GM21717 (cell line): Measurements from ENCODE around the gene ELMO1.

Experiments
- ATAC-seq: cut with Tn5 transposase; IDR thresholded peaks from one replicate; pipeline ENCODE4 v1.9.1; 2021; ENCODE audit warnings: mild to moderate bottlenecking, moderate library complexity; ENCODE audit not compliant: unreplicated experiment

Gene ELMO1

DNA sequence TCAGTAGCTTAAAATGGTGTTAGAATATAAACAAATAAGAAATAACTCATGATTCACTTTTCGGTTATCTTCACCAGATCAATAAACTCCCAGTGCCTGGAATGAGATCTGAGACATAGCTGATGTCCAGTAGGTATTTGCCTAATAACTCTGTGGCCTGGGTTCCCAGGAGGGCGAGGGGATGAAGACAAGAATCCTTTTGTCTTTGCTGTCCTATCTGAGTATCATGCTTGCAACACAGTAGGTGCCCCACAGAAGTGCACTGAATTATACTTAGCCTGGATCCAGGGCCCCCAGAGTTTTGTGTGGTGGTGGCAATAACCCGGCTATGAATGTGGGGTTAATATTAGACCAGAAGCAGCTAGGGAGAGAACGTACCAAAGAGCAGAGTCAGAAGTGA lies 374.3 kb downstream of the ELMO1 start:
- ATAC-seq, result no peak

DNA sequence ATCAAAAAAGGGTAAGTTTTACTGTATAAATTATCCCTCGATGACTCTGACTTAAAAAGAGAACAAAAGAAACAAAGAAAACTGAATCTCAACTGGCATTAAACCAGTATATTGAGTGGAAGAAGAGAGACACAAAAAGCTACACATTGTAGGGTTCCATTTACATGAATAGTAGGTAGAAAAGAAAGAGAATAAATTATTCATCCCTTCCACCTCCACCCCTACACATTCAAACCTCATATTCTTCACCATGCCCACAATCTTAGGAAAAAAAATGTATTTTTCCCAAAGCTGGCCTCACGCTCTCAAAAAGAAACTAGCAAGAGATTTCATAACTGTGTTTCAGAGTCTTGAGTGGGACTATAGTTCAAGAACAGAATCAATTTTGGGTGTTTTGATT lies 377.5 kb downstream of the ELMO1 start:
- ATAC-seq, result no peak

DNA sequence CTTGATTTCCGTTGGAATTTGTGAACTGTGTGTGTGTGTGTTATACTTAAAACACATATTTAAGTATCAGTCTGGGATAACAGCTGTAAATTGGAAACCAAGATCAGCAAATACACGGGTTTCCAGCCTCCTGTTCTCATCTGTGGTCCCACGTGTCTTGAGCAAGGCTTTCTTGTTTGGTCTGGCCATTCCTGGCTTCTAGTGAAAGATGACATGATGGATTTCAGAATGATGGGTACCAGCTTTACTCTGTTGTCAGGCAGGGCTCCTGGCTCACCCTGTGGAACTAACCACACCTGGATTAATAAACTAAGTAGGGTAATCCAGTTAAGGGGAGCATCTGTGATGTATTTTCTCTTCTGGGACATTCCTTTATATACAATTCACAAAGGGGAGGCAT lies 378.2 kb downstream of the ELMO1 start:
- ATAC-seq, result no peak

DNA sequence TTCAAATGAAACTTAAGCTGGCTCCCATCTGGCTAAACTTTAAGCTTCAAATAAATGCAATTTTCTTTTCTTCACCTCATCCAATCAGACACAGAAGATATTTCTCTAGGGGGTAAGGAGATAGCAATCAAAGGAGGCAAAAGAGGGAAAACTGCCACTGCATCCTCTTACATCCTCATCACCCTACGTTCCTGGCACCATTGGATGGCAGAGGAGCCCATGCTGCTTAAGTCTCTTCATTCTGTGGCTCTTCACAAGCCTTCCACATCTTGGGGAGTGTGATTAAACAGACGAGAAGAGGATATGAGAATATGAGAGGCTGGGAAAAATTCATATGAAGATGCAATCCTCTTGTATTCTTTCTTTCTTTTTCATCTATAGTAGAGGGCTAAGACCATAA lies 378.6 kb downstream of the ELMO1 start:
- no peak for ATAC-seq

DNA sequence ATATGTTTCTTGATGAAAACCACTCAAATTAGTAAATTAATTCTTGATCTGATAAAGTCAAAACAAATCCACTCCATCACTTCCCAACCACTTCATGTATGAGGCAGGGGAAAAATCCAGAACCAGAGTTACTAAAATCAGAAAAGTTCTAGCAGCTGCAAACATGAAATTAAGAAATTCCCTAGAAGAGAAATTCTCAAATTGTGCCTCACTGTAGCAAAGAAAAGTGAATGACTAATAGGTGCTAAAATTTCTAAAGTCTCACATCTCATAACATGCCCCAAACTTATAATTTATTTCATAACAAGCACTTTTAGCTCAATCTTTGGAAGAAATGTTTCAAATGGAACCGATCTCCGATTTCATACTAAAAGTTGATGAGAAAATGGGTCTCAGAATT lies 379.3 kb downstream of the ELMO1 start:
- ATAC-seq, result no peak

DNA sequence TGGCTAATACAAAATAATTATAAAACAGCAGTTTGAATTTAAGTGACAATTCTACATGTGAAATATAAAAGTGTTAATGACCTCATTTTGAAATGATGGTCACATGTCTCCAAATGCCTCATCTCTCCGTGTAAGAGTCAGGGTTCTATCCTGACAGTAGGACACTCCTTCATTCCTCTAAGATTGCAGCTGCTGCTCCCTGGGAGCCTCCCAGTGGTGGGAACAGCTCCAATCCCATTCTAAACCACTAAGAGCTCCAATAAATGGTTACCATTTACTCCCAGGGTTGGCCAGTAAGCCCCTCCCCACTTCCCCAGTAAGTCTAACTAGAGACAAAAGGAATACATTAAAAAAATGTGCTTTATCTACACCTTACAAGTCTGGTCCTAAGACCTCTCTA lies 379.8 kb downstream of the ELMO1 start:
- no peak for ATAC-seq

DNA sequence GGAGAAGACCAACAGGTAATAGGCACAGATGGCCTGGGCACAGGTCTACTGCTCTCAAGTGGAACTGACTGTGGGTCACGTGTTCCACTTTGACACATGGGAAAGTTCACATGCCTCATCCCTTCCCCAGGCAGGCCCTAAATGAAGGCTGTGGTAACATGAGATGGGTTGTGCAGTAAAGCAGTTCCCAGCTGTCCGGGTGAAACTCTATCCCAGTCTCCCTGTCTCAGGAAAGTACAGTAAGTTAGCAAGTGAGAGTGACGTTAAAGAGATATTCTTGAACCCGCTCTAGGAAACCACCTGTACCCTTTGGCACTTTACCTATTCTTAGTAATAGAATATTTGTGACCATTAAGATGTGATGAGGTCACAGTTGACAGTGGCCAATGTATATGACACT lies 380.6 kb downstream of the ELMO1 start:
- ATAC-seq, result no peak

DNA sequence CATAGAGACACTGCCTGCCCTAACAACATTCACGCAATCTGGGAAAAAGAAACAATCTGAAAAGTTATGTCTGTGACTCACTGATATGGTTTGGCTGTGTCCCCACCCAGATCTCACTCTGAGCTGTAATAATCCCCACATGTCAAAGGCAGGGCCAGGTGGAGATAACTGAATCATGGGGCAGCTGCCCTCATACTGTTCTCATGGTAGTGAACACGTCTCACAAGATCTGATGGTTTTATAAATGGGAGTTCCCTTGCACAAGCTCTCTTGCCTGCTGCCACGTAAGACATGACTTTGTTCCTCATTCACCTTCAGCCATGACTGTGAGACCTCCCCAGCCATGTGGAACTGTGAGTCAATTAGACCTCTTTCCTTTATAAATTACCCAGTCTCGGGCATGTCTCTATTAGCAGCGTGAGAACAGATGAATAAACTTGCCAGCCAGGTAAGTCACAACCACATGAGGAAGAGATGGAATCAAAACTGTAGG lies 382.8 kb downstream of the ELMO1 start:
- ATAC-seq, result peak; percentile 48

DNA sequence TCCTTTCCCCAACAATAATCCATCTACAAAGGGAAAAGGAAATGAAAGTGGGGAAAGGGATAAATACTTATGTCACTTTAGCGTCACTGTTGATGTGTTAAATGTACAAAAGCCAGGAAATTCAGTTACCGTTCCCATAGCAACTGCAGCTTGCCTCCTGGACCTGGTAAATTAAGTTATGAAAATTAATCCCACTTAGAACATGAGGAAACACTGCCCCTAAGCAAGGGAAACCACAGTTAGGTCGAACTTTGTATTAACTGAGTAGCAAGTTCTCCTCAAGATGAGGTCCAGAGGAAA lies 386.2 kb downstream of the ELMO1 start:
- ATAC-seq, result no peak

DNA sequence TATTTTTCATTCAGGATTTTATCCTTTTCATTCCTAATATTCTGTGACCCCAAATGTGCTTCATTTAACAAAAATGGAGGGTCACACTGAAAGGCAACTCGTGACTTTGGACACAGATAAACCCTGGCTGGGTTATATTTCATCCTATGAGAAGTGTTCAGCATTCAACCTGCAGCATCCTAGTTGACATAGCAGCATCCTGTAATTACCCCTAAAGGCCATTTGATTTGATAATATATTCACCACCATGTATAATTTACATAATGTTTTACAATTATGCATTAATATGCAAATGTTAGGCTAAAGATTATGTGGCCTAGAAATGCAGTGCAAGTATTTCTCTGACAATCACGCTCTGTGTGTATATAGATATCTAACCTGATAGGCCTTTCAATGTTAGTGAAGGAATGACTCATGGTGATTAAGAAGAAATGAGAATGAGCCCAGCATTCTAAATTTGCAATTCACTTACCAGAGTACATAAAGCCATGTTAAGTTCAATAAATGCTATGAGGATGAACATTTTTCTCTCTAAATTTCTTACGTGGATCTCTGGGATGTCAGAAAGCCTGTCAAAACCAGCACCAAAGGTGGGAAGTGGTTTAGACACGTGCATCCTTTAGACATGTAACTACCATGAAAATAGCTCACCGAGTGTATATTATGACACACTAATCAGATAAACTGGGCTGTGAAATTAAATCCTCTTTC lies 386.7 kb downstream of the ELMO1 start:
- no peak for ATAC-seq

DNA sequence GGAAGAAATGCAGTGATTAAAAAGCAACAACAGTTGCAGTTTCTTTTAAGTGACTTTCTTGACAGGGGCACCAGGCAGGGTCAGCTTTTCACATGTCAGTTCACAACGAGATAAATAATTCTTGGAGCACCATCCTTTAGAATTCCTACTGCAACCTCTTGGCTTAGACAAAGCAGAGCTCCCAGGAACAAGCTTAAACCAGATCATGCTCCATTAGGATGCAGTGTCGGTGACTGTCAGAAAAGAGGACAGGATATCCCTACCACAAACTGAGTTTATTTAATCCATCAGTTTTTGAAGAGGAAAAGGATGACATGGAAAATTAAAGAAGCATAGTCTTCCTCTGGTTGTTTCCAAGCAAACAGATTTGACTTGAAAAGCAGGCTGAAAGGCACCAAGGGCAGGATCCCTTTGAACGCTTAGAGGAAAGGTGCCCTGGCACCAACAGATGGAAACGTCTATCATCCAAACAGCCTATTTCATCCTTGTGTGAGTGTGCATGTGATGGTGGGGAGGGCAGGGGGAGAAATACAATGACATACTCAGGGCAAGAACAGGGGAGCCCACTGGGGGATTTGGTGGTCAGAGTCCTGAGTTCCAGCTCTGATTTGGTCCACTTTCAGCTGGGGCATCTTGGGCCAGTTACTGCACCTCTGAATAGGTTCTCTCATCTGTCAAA lies 392.3 kb downstream of the ELMO1 start:
- ATAC-seq, result no peak

DNA sequence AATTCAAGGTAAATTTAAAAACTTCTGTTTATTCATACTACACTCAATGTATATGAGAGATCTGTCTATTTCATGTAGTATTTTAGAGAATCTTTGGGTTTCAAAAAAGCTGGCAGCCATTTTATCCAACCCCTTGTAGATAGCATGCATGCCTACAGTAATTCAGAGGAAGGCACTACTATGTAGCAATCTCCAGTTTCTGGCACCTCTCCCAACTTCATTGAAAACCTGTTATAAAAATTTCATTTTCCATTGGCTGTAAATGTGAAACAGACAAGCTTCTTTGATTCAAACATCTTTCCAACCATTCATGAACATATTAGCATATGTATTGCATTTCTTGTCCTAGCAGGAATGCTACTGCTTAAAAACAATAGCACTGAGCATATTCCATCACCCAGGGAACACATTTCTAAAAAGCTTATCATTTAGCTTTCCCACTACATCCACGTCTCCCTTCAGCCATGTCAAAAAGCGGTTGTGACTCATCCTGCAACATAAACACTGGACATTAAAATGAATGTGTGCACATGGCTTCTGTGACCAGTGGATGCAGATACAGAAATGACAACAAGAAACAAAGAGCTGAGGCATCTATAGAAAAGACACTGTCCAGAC lies 393.9 kb downstream of the ELMO1 start:
- no peak for ATAC-seq

DNA sequence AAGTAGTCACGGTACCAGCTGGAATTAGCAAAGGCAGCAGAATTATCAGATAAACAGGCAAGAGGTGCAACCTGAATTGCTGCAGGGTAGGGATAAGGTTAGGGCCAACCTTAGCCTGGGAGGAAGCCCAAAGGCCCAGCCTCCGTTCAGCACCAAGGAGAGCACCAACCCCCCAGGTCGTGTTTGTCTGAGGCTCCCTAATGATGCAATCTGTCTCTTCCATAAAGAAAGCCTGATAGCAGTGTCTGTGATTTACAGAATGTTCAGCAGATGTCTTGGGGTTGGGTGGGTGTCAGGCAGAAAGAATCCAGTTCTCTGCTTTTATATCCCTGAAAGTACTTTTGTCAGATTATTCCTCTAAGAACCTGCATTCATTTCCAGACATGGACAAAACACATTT lies 396.0 kb downstream of the ELMO1 start:
- no peak for ATAC-seq

DNA sequence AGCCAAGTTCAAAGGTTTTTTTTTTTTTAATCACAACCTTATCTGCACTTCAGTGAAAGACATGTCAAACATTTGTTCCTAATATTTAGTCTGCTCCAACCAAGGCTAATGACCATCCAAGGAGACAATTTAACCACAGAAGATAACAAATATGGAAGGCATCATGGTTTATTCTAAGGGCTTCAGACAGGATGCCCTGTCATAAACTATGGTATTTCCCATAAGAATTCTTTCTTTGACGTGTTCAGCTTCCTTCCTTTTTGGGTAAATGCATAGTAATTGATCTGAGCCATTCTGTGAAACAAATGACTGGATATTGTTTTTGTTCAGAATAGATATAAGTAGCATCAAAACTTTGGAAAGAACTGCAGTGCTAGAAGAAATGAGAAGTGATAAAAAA lies 397.9 kb downstream of the ELMO1 start:
- no peak for ATAC-seq

DNA sequence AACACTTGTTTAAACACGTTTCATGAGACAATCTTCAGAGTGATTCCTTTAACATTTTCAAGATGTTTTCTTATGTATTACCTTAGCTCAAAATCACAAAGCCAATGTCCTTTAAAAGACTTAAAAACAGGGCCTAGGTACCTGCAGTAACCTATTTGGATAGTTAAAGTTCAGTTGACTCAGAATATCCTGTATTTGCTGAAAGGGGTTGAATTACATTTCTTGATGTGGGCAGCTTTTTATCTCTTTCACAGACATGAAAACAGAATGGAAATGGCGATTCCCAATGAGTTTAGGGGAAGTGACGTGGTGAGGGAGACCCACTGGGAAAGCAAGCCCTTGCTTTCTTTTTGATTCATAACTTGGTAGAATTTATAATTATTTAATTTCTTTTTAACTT lies 400.0 kb downstream of the ELMO1 start:
- no peak for ATAC-seq

DNA sequence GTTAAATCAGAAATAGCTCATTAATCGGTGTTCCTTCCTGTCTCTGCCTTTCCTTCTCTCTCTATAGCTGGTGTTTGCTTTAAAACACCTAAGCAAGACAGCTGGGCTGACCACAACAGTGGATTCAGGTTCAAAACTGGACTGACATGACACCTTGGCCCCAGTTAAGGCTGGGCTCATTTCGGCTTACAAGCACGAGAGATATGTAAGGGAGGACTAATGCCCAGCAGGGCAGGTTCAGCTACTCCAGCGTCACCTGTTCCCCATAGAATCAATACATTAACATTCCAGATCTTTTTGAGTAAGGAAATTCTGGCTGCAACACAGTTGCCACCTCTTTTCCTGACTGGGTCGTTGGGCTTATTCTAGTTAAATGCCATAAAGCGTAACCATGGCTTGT lies 401.4 kb downstream of the ELMO1 start:
- no peak for ATAC-seq

DNA sequence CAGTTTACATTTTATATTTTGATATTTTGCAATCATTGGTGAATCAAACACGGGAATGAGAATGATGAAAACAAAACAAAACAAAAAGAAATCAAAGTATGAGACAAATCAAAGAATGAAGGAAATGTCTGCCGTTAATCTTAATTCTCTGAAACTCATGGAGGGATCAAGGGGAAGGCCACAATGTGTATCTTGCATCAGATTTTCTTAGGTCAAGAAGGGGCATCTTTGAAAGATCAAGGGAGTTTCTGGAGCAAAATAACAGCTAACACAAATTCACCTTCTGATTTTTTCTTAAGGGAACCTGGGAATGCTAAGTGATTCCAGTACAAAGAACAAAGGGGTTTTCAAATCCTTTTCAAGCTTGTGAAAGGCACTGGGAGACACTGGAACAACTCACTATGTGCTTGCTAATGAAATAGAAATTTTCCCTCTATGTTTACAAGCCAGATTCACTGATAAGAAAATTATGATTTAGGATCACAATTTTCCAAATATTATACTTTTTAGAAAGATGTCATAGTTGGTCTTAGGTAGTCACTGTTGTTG lies 402.1 kb downstream of the ELMO1 start:
- no peak for ATAC-seq

DNA sequence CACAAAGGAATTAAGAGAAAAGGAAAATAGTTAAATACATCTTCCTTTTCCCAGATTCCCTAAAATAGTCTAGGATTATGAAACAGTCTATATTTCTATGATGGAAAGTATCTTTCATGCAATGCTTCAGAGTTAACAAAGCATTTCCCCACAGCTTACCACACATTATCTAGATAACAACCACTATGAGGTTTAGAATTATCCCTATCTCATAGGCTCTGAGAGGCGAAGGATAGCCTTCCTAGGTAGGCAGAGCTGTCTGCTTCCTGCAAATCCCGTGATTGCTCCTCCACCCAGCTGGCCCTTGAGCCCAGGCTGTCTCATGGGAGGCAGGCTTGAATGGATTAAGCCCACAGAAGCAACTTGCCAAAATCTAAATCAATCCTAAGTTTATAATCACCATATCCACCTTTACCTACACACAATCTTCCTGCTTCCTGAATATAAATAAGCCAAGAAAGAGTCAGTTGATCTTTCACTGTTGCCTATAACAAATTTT lies 402.9 kb downstream of the ELMO1 start:
- ATAC-seq, result no peak

DNA sequence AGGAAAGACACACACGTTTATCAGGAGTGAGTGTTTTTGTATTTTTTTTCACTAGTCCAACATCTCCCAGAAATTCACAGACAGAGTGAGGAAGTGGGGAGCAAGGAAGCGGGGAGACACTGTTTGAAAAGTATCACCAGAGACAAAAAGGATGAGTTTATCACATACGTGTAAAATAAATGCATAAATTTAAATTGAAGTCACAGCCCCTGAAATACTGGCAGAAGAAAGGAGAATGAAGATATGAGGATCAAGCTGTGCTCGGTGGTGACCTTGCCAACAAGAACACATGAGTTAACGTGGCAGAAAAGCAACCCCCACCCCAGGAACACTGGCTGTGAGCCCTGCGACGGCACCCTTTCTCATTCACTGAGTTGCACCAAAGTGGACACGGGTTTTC lies 407.2 kb downstream of the ELMO1 start:
- ATAC-seq, result no peak

DNA sequence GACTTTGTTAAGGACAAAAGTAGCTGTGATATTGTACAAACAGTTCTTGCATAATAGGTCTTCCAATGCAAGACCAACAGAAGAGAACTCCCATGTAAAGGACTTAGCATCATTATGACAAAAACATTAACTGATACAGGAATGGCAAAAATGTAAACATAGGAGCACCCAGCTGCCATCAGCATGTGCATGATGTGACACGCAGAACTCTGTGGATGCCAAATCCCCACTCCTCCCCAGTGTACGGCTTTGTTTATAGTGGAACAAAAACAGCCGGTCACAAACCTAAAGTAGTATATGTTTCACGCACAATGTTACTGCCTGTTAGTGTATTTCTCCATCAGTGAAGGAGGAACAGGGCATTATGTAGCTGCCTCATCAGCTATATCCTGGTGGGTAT lies 408.3 kb downstream of the ELMO1 start:
- no peak for ATAC-seq

DNA sequence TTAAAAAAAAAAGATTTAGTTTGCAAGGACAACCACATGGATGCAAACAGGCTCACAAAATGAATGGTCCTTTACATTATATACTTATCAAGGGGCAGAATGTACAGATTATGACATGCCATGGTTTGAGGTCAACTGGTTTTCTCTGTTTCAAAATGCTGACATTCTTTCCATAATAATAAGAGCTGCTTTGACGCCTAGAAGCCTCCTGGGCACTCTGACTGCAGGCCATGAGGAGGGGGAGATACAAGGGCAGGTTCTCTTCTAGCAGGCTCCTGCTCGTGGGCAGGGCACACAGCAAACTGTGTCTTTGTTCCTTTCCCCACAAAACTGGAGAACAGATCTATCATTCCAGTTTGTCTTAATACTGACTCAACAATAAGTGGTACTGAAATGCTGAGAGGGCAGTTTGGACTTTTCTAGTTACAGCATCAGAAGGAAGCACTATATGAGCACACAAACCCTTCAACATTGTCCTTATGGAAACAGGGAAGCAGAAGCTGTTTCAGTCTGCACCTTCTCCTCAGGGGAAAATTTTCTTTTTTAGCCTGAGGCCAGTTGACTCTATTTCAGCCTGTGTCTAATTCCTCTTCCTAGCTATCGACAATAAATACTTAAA lies 409.4 kb downstream of the ELMO1 start:
- no peak for ATAC-seq

DNA sequence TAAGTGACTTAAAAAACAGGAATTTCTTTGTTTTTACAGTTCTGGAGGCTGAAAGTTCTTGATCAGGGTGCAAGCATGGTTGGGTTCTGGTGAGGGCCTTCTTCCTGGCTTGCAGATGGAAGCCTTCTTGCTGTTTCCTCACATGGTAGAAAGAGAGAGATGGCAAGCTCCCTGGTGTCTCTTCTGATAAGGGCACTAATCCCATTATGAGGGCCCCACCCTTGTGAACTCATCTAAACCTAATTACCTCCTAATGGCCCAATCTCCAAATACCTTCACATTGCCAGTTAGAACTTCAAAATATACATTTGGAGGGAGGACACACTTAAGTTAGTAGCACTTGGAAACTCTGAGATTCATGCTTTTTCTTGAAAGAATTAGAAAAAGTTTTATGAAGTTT lies 410.0 kb downstream of the ELMO1 start:
- no peak for ATAC-seq
